Measurements from ENCODE around the gene VPS37C. TPM values are rescaled to one million over a fixed set of nuclear protein-coding genes. Genes with fewer than 3 reads are reported as not detected.

Gene VPS37C
- total and polyA plus RNA-seq, 9 of the 15 experiments (the other 6 are each of a cell fraction or from before 2014, with no cell fraction given) = 0.62 to 29.8 (median 11.5) TPM

DNA sequence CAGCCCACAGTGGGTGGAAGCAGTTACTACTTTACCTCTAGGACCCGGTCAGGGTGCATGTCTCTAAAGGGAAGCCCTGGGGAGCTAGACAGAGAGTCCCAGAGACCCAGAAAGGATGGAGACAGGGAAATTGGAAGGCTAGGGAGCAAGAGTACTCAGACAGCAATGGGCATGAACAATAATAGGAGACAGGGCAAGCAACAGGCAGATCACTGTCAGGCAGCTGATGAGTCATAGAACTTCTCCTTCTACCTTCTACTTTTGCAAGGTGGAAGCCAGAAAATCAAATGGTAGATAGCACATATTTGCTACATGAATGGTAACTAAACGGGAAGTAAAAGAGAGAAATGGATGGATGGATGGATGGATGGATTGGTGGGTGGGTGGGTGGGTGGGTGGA is 39.3 kb downstream of the VPS37C start:
- no peak overlapping the region for H3K27ac ChIP-seq (ENCODE audit: extremely low read depth, low read depth, low read length)
- ATAC-seq = no peak
- no peaks in the 10 kb centered on the region for H3K9me3 ChIP-seq (replicated peaks; ENCODE audit: control insufficient read depth, insufficient read depth, low read depth, low read length)
- H3K4me1 ChIP-seq (replicated peaks in 1 of 2; ENCODE audit: control insufficient read depth in 2 of 2, insufficient read depth in 2 of 2, low read length in 2 of 2) = peaks cover 7 to 19% of the 10 kb centered on the region in 2 experiments; a peak in 4 of 5 replicates
- no peaks in the 10 kb centered on the region for H3K9me1 ChIP-seq (ENCODE audit: control insufficient read depth, insufficient read depth, low read length)
- in situ Hi-C loops (cut with MboI) (no loop called here), intact Hi-C loops (cut with micrococcal nuclease) (no loop called here)
- no peak for FAIRE-seq
- no peak overlapping the region for H3K4me2 ChIP-seq (ENCODE audit: insufficient read depth, low read length)
- POLR2A ChIA-PET = interaction anchor here (1.5 kb wide), 1 partner anchor 10 kb away, joined by 5 read pairs; no protein-coding TSS in a partner anchor
- no peaks in the 10 kb centered on the region for H3K36me3 ChIP-seq (ENCODE audit: control insufficient read depth, insufficient read depth, low read length)
- no peak overlapping the region for H2AFZ ChIP-seq (ENCODE audit: low read depth, low read length)
- CTCF ChIA-PET (ENCODE audit: low intra/inter-chr PET ratio) = no interaction called here
- H3K9ac ChIP-seq (ENCODE audit: insufficient read depth in 1 of 2, low read depth in 2 of 2, low read length in 2 of 2) = no peak overlapping the region
- no peaks in the 10 kb centered on the region for H3K79me2 ChIP-seq (ENCODE audit: control insufficient read depth, insufficient read depth, low read length)
- no TSS peak for BruUV-seq (replicated peaks)
- TF ChIP-seq FOXM1 (IDR thresholded peaks at IDR 0.05; ENCODE audit: low read depth) = no peak
- no peak for TF ChIP-seq FOXM1 (CRISPR knock-in tag; IDR thresholded peaks at IDR 0.05; ENCODE audit: low read depth)
- no peak for TF ChIP-seq HMGN3 (IDR thresholded peaks at IDR 0.05; ENCODE audit: borderline replicate concordance, extremely low read depth, insufficient read length, low read depth, low read length)
- TF ChIP-seq BRD9 (IDR thresholded peaks at IDR 0.05; ENCODE audit: low read depth, partially characterized antibody) = no peak
- TF ChIP-seq, protein P1, sequence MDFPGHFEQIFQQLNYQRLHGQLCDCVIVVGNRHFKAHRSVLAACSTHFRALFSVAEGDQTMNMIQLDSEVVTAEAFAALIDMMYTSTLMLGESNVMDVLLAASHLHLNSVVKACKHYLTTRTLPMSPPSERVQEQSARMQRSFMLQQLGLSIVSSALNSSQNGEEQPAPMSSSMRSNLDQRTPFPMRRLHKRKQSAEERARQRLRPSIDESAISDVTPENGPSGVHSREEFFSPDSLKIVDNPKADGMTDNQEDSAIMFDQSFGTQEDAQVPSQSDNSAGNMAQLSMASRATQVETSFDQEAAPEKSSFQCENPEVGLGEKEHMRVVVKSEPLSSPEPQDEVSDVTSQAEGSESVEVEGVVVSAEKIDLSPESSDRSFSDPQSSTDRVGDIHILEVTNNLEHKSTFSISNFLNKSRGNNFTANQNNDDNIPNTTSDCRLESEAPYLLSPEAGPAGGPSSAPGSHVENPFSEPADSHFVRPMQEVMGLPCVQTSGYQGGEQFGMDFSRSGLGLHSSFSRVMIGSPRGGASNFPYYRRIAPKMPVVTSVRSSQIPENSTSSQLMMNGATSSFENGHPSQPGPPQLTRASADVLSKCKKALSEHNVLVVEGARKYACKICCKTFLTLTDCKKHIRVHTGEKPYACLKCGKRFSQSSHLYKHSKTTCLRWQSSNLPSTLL (IDR thresholded peaks at IDR 0.05) = no peak
- TF ChIP-seq ZNF121 (CRISPR knock-in tag; conservative IDR thresholded peaks at IDR 0.05) = no peak
- no peak for TF ChIP-seq SMAD1 (IDR thresholded peaks at IDR 0.05; ENCODE audit: low read depth, low read length, partially characterized antibody)
- TF ChIP-seq FOSL1 (tag; conservative IDR thresholded peaks at IDR 0.05) = 0 out of 2 replicates have a peak, but pooled peaks have one; percentile 17
- TF ChIP-seq PYGO2 (tag; IDR thresholded peaks at IDR 0.05) = no peak
- TF ChIP-seq, protein P2, sequence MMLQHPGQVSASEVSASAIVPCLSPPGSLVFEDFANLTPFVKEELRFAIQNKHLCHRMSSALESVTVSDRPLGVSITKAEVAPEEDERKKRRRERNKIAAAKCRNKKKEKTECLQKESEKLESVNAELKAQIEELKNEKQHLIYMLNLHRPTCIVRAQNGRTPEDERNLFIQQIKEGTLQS (IDR thresholded peaks at IDR 0.05) = peak; percentile 8; the same call in 1 of the 2 replicates
- TF ChIP-seq, protein P2 (CRISPR knock-in tag; conservative IDR thresholded peaks at IDR 0.05) = no peak
- TF ChIP-seq, protein P3, sequence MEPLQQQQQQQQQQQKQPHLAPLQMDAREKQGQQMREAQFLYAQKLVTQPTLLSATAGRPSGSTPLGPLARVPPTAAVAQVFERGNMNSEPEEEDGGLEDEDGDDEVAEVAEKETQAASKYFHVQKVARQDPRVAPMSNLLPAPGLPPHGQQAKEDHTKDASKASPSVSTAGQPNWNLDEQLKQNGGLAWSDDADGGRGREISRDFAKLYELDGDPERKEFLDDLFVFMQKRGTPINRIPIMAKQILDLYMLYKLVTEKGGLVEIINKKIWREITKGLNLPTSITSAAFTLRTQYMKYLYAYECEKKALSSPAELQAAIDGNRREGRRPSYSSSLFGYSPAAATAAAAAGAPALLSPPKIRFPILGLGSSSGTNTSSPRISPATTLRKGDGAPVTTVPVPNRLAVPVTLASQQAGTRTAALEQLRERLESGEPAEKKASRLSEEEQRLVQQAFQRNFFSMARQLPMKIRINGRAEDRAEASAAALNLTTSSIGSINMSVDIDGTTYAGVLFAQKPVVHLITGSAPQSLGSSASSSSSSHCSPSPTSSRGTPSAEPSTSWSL (CRISPR knock-in tag; IDR thresholded peaks at IDR 0.05; ENCODE audit: borderline replicate concordance) = no peak
- TF ChIP-seq ARNT (IDR thresholded peaks at IDR 0.05) = no peak
- no peak for TF ChIP-seq HMG20A (CRISPR knock-in tag; conservative IDR thresholded peaks at IDR 0.05)
- TF ChIP-seq, protein P4, sequence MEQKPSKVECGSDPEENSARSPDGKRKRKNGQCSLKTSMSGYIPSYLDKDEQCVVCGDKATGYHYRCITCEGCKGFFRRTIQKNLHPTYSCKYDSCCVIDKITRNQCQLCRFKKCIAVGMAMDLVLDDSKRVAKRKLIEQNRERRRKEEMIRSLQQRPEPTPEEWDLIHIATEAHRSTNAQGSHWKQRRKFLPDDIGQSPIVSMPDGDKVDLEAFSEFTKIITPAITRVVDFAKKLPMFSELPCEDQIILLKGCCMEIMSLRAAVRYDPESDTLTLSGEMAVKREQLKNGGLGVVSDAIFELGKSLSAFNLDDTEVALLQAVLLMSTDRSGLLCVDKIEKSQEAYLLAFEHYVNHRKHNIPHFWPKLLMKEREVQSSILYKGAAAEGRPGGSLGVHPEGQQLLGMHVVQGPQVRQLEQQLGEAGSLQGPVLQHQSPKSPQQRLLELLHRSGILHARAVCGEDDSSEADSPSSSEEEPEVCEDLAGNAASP (IDR thresholded peaks at IDR 0.05) = no peak
- TF ChIP-seq CREBBP (IDR thresholded peaks at IDR 0.05; ENCODE audit: low read depth, low read length) = no peak
- no peak for TF ChIP-seq MTA1 (IDR thresholded peaks at IDR 0.05; ENCODE audit: borderline replicate concordance)
- no peak for TF ChIP-seq ZNF583 (CRISPR knock-in tag; IDR thresholded peaks at IDR 0.05)
- TF ChIP-seq TCF7 (IDR thresholded peaks at IDR 0.05; ENCODE audit: borderline replicate concordance) = no peak
- WGBS (ENCODE audit: insufficient coverage, low coverage, missing lambda C conversion rate) = 3% methylated on average over 2 of the region's 2 CpGs
- H3K4me3 ChIP-seq = no peak overlapping the region
- peaks cover 16% of the 10 kb centered on the region for H4K20me1 ChIP-seq (replicated peaks; ENCODE audit: control insufficient read depth, insufficient read depth, low read length)
- no peak for DNase-seq (ENCODE audit: extremely low read depth in 1 of 4, low spot score in 3 of 4)
- peaks cover 27 to 61% of the 10 kb centered on the region in 2 experiments for H3K27me3 ChIP-seq (ENCODE audit: control insufficient read depth in 2 of 2, insufficient read depth in 2 of 2, low read length in 2 of 2)
